Epithelial cell of proximal tubule (primary cell): ENCODE data around the gene EDNRB. TPM values are rescaled to one million over a fixed set of nuclear protein-coding genes. Genes with fewer than 3 reads are reported as not detected.

ENCODE experiments used
- DNase-seq: peaks from one replicate; pipeline ENCODE4 v3.0.0-alpha.2; 2011; ENCODE audit warnings: low read depth
- H3K4me3 ChIP-seq: 2 replicates; pipeline ENCODE4 v1.5.1; 2011; ENCODE audit warnings: low read depth, mild to moderate bottlenecking, low read length
- total RNA-seq: library from RNA; depleted of rRNA; stranded (reverse); fragments of >200 nt; gene quantifications from 2 replicates; pipeline ENCODE4 v1.2.3, GENCODE V29; 2015
- TF ChIP-seq, protein P1 (sequence below): conservative IDR thresholded peaks from 2 replicates; pipeline ENCODE4 v1.5.1; 2012; ENCODE audit warnings: low read depth, mild to moderate bottlenecking, low read length

Gene EDNRB
- total RNA-seq, 1 donor from 2014 or later, result 0.86 TPM

GRCh38 chr13:77868717-77869116 is 49.9 kb downstream of the EDNRB start:
- TF ChIP-seq, protein P1, sequence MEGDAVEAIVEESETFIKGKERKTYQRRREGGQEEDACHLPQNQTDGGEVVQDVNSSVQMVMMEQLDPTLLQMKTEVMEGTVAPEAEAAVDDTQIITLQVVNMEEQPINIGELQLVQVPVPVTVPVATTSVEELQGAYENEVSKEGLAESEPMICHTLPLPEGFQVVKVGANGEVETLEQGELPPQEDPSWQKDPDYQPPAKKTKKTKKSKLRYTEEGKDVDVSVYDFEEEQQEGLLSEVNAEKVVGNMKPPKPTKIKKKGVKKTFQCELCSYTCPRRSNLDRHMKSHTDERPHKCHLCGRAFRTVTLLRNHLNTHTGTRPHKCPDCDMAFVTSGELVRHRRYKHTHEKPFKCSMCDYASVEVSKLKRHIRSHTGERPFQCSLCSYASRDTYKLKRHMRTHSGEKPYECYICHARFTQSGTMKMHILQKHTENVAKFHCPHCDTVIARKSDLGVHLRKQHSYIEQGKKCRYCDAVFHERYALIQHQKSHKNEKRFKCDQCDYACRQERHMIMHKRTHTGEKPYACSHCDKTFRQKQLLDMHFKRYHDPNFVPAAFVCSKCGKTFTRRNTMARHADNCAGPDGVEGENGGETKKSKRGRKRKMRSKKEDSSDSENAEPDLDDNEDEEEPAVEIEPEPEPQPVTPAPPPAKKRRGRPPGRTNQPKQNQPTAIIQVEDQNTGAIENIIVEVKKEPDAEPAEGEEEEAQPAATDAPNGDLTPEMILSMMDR, result no peak
- no peak for DNase-seq
- no peak overlapping the region for H3K4me3 ChIP-seq

- H3K4me3 ChIP-seq, result no peak overlapping the region
- DNase-seq, result no peak
- TF ChIP-seq, protein P1, result no peak
These were observed 51.7 kb downstream of the EDNRB start for GRCh38 chr13:77866971-77867370.

- DNase-seq, result no peak
- no peak overlapping the region for H3K4me3 ChIP-seq
- TF ChIP-seq, protein P1, result no peak
These were observed 53.0 kb downstream of the EDNRB start for GRCh38 chr13:77865622-77866021.

- no peak overlapping the region for H3K4me3 ChIP-seq
- DNase-seq, result no peak
- TF ChIP-seq, protein P1, result no peak
These were observed 55.5 kb downstream of the EDNRB start for GRCh38 chr13:77863144-77863543.

GRCh38 chr13:77861741-77862140 is 56.9 kb downstream of the EDNRB start:
- TF ChIP-seq, protein P1, result no peak
- no peak overlapping the region for H3K4me3 ChIP-seq
- DNase-seq, result no peak

DNA sequence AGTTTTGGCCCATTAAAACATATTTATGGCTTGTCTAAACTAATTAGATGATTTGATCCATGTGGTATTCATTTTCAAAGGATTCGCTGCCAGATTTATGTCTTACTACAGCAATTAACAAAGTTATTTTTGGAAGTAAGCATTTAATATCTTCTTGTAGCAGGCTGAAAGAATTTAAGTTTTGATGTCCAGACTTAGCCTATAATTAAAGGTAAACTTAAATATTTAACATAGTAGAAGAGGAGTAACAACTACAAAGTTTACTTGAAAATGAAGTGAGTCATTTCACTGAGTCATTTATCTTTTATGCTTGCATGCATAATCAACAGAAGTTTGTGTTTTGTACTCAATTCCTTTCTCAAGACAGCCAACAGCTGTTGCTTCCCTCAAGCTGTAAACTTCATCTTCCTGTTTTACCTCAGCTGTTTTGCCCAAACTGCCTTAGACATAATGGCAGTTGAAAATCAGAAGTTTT is 58.1 kb downstream of the EDNRB start:
- H3K4me3 ChIP-seq, result no peak overlapping the region
- DNase-seq, result no peak
- TF ChIP-seq, protein P1, result no peak

DNA sequence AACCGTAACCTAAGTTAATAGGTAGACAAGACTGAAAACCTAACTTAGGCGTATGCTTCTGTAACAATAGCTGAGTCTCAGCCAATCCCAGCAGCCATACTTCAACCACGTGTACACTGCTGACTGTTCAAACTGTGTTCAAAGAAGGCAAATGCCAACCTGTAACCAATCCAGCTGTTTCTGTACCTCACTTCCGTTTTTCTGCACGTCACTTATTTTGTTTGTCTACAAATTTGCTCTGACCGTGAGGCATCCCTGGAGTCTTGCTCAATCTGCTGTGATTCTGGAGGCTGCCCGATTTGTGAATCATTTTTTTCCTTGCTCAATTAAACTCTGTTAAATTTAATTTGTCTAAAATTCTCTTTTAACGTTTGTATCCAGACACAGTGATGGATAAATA is 59.2 kb downstream of the EDNRB start:
- H3K4me3 ChIP-seq, result no peak overlapping the region
- TF ChIP-seq, protein P1, result no peak
- no peak for DNase-seq
